LHCN-M2 (cell line): ENCODE results near the gene POLR2C. TPM values are rescaled to one million over a fixed set of nuclear protein-coding genes. Genes with fewer than 3 reads are reported as not detected.
A peak's percentile ranks its signal among the peaks of the same experiment; 100 is the strongest.

Source experiments
- DNase-seq: peaks from one replicate; pipeline ENCODE4 v3.0.0-alpha.2; 2012; ENCODE audit warnings: low read depth
- total RNA-seq: library from RNA; depleted of rRNA; stranded (reverse); fragments of >200 nt; gene quantifications from 2 replicates; pipeline ENCODE4 v1.2.3, GENCODE V29; 2014

POLR2C gene
- total RNA-seq, 1 experiment from 2014 or later: 111 TPM

GRCh38 chr16:57447186-57447962 lies 15.1 kb upstream of the POLR2C start, which contains the start of the genes CIAPIN1 and COQ9:
CIAPIN1 (minus strand) TSS chr16:57447385; CDS start chr16:57440928, 6,457 bp downstream.
COQ9 (plus strand) TSS chr16:57447479; CDS start chr16:57447506, 27 bp downstream.
- DNase-seq: peak; percentile 89

GRCh38 chr16:57452021-57452420 lies 10.5 kb upstream of the POLR2C start:
- DNase-seq: no peak

GRCh38 chr16:57462978-57463362 lies 491 bp downstream of the POLR2C start:
- no peak for DNase-seq

GRCh38 chr16:57464523-57464922 lies 2.0 kb downstream of the POLR2C start:
- DNase-seq: no peak

GRCh38 chr16:57468346-57468745 lies 5.9 kb downstream of the POLR2C start:
- DNase-seq: no peak

- DNase-seq: no peak
Measured at GRCh38 chr16:57469046-57469445, 6.6 kb downstream of the POLR2C start.

- no peak for DNase-seq
Measured at GRCh38 chr16:57469917-57470470, 7.5 kb downstream of the POLR2C start.

GRCh38 chr16:57470711-57471110 lies 8.2 kb downstream of the POLR2C start:
- DNase-seq: no peak

GRCh38 chr16:57471209-57471608 lies 8.7 kb downstream of the POLR2C start:
- DNase-seq: no peak

GRCh38 chr16:57471852-57472664 lies 9.6 kb downstream of the POLR2C start:
- no peak for DNase-seq

GRCh38 chr16:57472665-57473060 lies 10.2 kb downstream of the POLR2C start:
- no peak for DNase-seq

GRCh38 chr16:57473176-57473840 lies 10.8 kb downstream of the POLR2C start:
- no peak for DNase-seq

GRCh38 chr16:57473906-57474305 lies 11.4 kb downstream of the POLR2C start:
- no peak for DNase-seq

GRCh38 chr16:57474671-57475661 lies 12.5 kb downstream of the POLR2C start:
- no peak for DNase-seq

GRCh38 chr16:57475711-57476339 lies 13.3 kb downstream of the POLR2C start:
- no peak for DNase-seq

- no peak for DNase-seq
Measured at GRCh38 chr16:57476546-57477410, 14.3 kb downstream of the POLR2C start.

GRCh38 chr16:57477531-57478202 lies 15.2 kb downstream of the POLR2C start:
- no peak for DNase-seq

- no peak for DNase-seq
Measured at GRCh38 chr16:57478396-57479204, 16.1 kb downstream of the POLR2C start.
